HG03280 (cell line): ENCODE results near the gene RELN.
"Not testable (repeated sequence)": the region's sequence is repeated elsewhere in the genome, so short reads cannot be mapped to it uniquely, and the experiment has no call there.

Source experiments
- ATAC-seq: cut with Tn5 transposase; IDR thresholded peaks from one replicate; pipeline ENCODE4 v1.9.1; 2021; ENCODE audit warnings: mild to moderate bottlenecking, moderate library complexity; ENCODE audit not compliant: unreplicated experiment

Gene RELN

GRCh38 chr7:103533761-103534160 is 455.7 kb downstream of the RELN start:
- no peak for ATAC-seq

- no peak for ATAC-seq
Measured at GRCh38 chr7:103532955-103533354, 456.5 kb downstream of the RELN start.

GRCh38 chr7:103528152-103528551 is 461.3 kb downstream of the RELN start:
- no peak for ATAC-seq

- no peak for ATAC-seq
Measured at GRCh38 chr7:103525937-103526336, 463.5 kb downstream of the RELN start.

GRCh38 chr7:103524042-103524907 is 465.2 kb downstream of the RELN start:
- no peak for ATAC-seq

- ATAC-seq: no peak
Measured at GRCh38 chr7:103521937-103522336, 467.5 kb downstream of the RELN start.

- no peak for ATAC-seq
Measured at GRCh38 chr7:103504505-103505135, 484.8 kb downstream of the RELN start.

- ATAC-seq: no peak
Measured at GRCh38 chr7:103501206-103501605, 488.3 kb downstream of the RELN start.

- ATAC-seq: no peak
Measured at GRCh38 chr7:103499976-103500375, 489.5 kb downstream of the RELN start.

GRCh38 chr7:103487419-103487818 is 502.0 kb downstream of the RELN start:
- no peak for ATAC-seq

- not testable (repeated sequence) for ATAC-seq
Measured at GRCh38 chr7:103486873-103487272, 502.6 kb downstream of the RELN start.

- ATAC-seq: no peak
Measured at GRCh38 chr7:103480771-103481170, 508.7 kb downstream of the RELN start.

GRCh38 chr7:103474956-103475355 is 514.5 kb downstream of the RELN start:
- no peak for ATAC-seq

GRCh38 chr7:103469095-103469948 is 520.1 kb downstream of the RELN start:
- ATAC-seq: no peak

GRCh38 chr7:103466814-103467213 is 522.6 kb downstream of the RELN start:
- ATAC-seq: no peak

- ATAC-seq: no peak
Measured at GRCh38 chr7:103462358-103462757, 527.1 kb downstream of the RELN start.

GRCh38 chr7:103447073-103447960 is 542.1 kb downstream of the RELN start:
- peak; percentile 73 for ATAC-seq

- ATAC-seq: no peak
Measured at GRCh38 chr7:103446049-103446520, 543.4 kb downstream of the RELN start, which contains the start of gene SLC26A5. SLC26A5 (minus strand) TSS chr7:103446207; CDS start chr7:103421514, 24,693 bp downstream.

- ATAC-seq: no peak
Measured at GRCh38 chr7:103445228-103446048, 544.0 kb downstream of the RELN start.
